ENCODE measurements around the gene GFER.

- TF ChIP-seq POLR2AphosphoS5 (IDR thresholded peaks at IDR 0.05; ENCODE audit: low read depth, low read length) (no peak), POLR2A (IDR thresholded peaks at IDR 0.05; ENCODE audit: low read depth, low read length) (no peak)
Observed at GRCh38 chr16:2036200-2036966, 52.4 kb downstream of the GFER start.
